Stimulated activated CD4-positive, alpha-beta T cell treated with anti-CD3 and anti-CD28 coated beads, Interleukin-4, amount 100 ng/mL, for 1 hour (primary cell): ENCODE results near the gene LCMT2.

Source experiments
- DNase-seq: peaks from one replicate; pipeline ENCODE4 v3.0.0-alpha.2; 2020

Gene LCMT2

DNA sequence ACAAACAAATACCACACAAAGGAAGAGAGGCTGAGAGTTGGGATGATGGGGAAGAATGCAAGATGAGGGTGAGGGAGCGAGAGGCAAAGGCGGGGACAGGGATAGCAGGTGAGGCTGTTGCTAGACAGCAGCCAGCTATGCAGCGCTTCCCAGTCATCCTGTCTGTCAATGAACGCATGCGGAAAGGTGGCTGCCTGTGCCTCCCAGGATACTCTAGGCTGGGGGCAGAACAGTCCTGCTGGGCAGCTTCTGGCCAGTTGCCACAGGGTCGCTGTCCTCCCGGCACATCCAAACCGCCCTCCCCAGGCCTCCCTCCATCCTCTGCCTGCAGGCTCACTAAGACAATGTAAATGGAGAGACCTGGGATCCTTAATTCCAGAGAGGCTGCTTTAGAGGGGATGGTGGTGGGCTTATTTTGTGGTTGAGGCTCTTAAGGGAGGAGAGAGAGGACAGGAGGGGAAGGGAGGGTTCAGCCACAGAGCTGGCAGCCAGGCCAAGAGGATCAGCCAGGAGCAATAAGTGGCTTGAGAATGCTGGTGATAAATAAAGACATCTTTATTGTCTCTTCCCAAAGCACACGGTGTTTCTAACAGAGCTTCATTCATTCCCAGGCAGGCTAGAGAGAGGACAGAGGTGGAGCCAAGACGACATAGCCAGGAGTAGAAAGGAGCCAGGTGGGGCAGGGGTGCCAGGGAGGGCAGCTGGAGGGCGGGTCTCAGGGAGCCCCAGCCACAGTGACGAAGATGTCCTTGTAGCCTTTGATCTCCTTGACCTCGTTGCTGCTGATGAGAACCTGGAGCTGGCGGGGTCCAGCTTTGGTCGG, 54.4 kb downstream of the LCMT2 start:
- no peak for DNase-seq

DNA sequence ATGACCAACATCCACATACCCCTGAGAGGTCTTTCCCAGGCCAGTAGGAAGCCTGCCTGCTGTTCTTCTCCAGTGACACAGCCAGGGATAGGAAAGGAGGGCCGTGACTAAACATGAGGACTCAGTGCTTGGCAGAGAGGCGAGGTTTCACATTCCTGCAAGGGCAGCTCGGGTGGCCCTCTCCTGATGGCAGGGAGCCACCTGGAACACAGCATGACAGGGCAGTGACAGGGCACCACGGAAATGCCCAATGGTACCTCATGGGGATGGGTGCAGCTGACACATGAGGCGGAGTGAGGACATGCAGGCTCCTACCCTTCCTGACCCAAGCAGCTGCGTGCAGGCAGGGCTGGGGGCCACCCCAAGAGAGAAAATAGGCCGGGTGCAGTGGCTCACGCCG, 56.2 kb downstream of the LCMT2 start:
- DNase-seq, result no peak
